Osteoblast (primary cell): ENCODE data around the gene ERO1A. TPM values are rescaled to one million over a fixed set of nuclear protein-coding genes. Genes with fewer than 3 reads are reported as not detected.

Experiments
- DNase-seq: peaks from one replicate; pipeline ENCODE4 v3.0.0; 2011; ENCODE audit warnings: low spot score, mixed read lengths; ENCODE audit not compliant: insufficient read length; ENCODE audit errors: missing footprints
- H2AFZ ChIP-seq: 2 replicates; pipeline ENCODE4 v1.6.0; 2011; ENCODE audit warnings: mild to moderate bottlenecking, low read length
- H3K27ac ChIP-seq: 2 replicates; pipeline ENCODE4 v1.5.1; 2011; ENCODE audit warnings: mild to moderate bottlenecking, low read depth, low read length, moderate library complexity
- H3K27me3 ChIP-seq: 2 replicates; pipeline ENCODE4 v1.6.0; 2012; ENCODE audit warnings: mild to moderate bottlenecking, control low read depth, inconsistent platforms, low read length, moderate library complexity; ENCODE audit not compliant: insufficient read depth
- H3K36me3 ChIP-seq: 2 replicates; pipeline ENCODE4 v1.5.1; 2011; ENCODE audit warnings: mild to moderate bottlenecking, low read length, control low read depth, moderate library complexity; ENCODE audit not compliant: insufficient read depth
- H3K4me1 ChIP-seq: 2 replicates; pipeline ENCODE4 v1.5.1; 2011; ENCODE audit warnings: mild to moderate bottlenecking, low read length, control low read depth, moderate library complexity; ENCODE audit not compliant: insufficient read depth
- H3K4me2 ChIP-seq: 2 replicates; pipeline ENCODE4 v1.6.0; 2011; ENCODE audit warnings: mild to moderate bottlenecking, low read length; ENCODE audit not compliant: insufficient read depth
- H3K4me3 ChIP-seq: fragments of 200-600 bp; sonication (generic); 3 replicates; pipeline ENCODE4 v1.5.1; 2012; ENCODE audit warnings: mild to moderate bottlenecking, low read length, inconsistent platforms; ENCODE audit not compliant: insufficient read depth
- H3K79me2 ChIP-seq: 2 replicates; pipeline ENCODE4 v1.6.0; 2012; ENCODE audit warnings: mild to moderate bottlenecking, low read length, control low read depth, inconsistent platforms; ENCODE audit not compliant: insufficient read depth
- H3K9me3 ChIP-seq: 2 replicates; pipeline ENCODE4 v1.5.1; 2011; ENCODE audit warnings: low read depth, low read length, control low read depth
- H4K20me1 ChIP-seq: 2 replicates; pipeline ENCODE4 v1.6.0; 2012; ENCODE audit warnings: mild to moderate bottlenecking, low read length, control low read depth; ENCODE audit not compliant: insufficient read depth
- total RNA-seq: library from RNA; depleted of rRNA; stranded (reverse); fragments of >200 nt; gene quantifications from 2 replicates; pipeline ENCODE4 v1.2.3, GENCODE V29; 2012
- TF ChIP-seq, protein P1 (sequence below): IDR thresholded peaks from 2 replicates; pipeline ENCODE4 v1.5.1; 2011; ENCODE audit warnings: mild to moderate bottlenecking, low read depth, low read length, moderate library complexity; ENCODE audit errors: extremely low read depth

ERO1A gene
- total RNA-seq, 1 donor: 56.8 TPM

- no peak for DNase-seq
- Histone ChIP-seq H3K79me2 (no peaks in the 10 kb centered on the region), H3K27me3 (no peaks in the 10 kb centered on the region), H3K4me3 (no peak overlapping the region), H3K27ac (no peak overlapping the region), H3K9me3 (no peaks in the 10 kb centered on the region), H3K4me1 (no peaks in the 10 kb centered on the region), H3K4me2 (no peak overlapping the region), H2AFZ (no peak overlapping the region), H3K36me3 (no peaks in the 10 kb centered on the region), H4K20me1 (no peaks in the 10 kb centered on the region)
- TF ChIP-seq, protein P1, sequence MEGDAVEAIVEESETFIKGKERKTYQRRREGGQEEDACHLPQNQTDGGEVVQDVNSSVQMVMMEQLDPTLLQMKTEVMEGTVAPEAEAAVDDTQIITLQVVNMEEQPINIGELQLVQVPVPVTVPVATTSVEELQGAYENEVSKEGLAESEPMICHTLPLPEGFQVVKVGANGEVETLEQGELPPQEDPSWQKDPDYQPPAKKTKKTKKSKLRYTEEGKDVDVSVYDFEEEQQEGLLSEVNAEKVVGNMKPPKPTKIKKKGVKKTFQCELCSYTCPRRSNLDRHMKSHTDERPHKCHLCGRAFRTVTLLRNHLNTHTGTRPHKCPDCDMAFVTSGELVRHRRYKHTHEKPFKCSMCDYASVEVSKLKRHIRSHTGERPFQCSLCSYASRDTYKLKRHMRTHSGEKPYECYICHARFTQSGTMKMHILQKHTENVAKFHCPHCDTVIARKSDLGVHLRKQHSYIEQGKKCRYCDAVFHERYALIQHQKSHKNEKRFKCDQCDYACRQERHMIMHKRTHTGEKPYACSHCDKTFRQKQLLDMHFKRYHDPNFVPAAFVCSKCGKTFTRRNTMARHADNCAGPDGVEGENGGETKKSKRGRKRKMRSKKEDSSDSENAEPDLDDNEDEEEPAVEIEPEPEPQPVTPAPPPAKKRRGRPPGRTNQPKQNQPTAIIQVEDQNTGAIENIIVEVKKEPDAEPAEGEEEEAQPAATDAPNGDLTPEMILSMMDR: no peak
These were observed 105.0 kb downstream of the ERO1A start for GRCh38 chr14:52590318-52590717.

Other genes starting within 250 kb of the ERO1A start
- gene TXNDC16, start 143.1 kb downstream of the ERO1A start, total RNA-seq: 9.8 and 11.5 TPM in 2 replicates
- 0.36 and 0.59 TPM in 2 replicates for gene GPR137C, start 142.7 kb downstream of the ERO1A start, total RNA-seq
- gene PSMC6, start 11.6 kb upstream of the ERO1A start, total RNA-seq: 78.5 and 85.2 TPM in 2 replicates
- gene STYX, start 34.6 kb upstream of the ERO1A start, total RNA-seq: 29.7 and 29.8 TPM in 2 replicates
- 25.0 and 35.5 TPM in 2 replicates for gene GNPNAT1, start 96.0 kb upstream of the ERO1A start, total RNA-seq